Middle frontal gyrus (tissue), 1 donor: ENCODE measurements around the gene SF3B3.
"Not testable (repeated sequence)": the region's sequence is repeated elsewhere in the genome, so short reads cannot be mapped to it uniquely, and the experiment has no call there.

Experiments
- DNase-seq: peaks from one replicate; pipeline ENCODE4 v3.0.0-alpha.2; 2015; ENCODE audit warnings: low spot score; ENCODE audit errors: extremely low spot score

The SF3B3 gene

DNA sequence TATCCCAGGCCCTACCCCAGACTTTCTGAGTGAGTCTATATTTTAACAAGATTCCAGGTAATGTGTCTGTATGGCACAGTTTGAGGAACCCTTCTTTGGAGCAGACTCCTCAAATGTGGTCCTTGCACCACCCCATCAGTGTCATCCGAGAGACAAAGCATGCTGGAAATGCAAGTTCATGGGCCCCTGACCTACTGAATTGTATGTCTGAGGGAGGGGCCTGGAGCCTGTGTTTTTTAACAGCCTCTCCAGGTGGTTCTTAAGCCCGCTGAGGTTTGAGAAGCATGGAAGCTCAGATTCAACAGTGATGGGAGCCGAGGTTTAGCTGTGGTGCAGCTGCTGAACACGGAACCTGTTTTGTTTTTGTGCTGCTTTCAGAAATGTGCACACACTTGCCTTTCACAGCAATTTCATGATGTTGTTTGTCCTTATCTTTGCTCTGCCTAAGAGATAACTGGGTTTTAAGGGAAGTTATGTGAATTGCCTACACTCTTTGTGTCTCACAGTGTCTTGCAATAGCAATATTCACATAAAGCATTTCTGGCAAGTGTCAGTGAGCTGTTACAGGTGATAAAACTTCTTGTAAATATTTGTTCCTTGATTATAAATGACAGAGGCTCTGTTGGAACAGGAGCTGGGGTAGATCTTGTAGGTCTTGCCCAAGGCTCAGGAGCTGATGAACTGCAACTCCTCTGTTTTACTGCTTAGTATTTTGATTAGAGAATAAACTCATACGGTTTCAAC lies 90.8 kb downstream of the SF3B3 start:
- DNase-seq: no peak

DNA sequence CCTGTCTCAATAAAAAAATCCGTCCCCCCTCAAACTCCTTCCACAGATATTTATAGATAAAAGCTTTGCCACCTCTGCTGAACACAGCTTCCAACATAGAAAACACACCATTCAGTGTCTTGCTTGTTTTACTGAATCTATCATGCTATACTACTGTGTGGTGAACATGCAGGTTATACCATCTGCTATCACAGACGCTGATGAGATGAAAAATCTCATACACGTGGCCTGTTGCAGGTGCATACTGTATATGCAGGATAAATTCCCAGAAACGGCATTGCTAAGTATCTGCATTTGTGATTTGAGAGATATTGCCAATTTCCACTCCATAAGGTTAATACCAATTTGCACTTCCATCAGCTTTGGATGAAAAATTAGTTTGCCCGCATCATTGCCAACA lies 92.3 kb downstream of the SF3B3 start:
- DNase-seq: no peak

DNA sequence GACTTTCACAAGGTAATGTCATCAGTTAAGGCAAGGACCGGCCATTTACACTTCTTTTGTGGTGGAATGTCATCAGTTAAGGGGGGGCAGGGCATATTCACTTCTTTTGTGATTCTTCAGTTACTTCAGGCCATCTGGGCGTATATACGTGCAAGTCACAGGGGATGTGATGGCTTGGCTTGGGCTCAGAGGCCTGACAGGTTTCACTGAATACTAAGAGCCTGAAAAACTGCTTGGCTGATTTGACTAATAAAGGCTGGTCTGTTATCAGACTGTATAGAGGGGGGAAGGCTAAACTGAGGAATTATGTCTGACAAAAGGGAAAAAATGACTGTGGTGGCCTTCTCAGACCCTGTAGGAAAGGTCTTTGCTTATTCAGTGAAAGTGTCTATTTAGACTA lies 98.2 kb downstream of the SF3B3 start:
- DNase-seq: not testable (repeated sequence)
